ENCODE data around the gene GRK5. TPM values are rescaled to one million over a fixed set of nuclear protein-coding genes. Genes with fewer than 3 reads are reported as not detected.
"Not testable (repeated sequence)": the region's sequence is repeated elsewhere in the genome, so short reads cannot be mapped to it uniquely, and the experiment has no call there.

The GRK5 gene
- total RNA-seq, 6 experiments from 2014 or later: 9.7 to 16.8 (median 15.9) TPM

DNA sequence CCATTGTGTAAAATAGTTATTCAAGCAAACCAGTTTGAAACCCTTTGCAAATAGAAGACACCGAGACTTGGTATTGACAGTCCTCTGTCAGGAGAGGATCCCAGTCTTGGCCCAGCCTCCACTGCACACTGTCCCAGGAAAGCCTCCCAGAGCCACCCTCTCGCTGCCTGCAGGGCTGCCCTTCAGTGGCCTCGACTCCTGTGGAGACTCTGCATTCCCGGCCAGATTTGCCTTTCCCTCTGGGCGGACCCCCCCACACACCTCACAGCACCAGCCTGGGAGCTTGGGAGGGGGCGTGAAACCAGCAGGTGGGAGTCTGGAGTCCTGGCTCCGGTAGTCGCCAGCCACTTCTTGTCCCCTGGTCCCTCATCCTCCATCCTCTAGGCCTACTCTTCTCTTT lies 48.7 kb downstream of the GRK5 start:
- Mint-ChIP-seq H3K9me3 (no peaks in the 10 kb centered on the region), H3K36me3 (ENCODE audit: low read depth) (no peaks in the 10 kb centered on the region), H3K27me3 (ENCODE audit: insufficient read depth) (no peaks in the 10 kb centered on the region; the same call in 1 of the 2 replicates), H3K27ac (no peak overlapping the region), H3K4me1 (ENCODE audit: low read depth) (peaks cover 46% of the 10 kb centered on the region), H3K4me3 (no peak overlapping the region)
- no peak for DNase-seq
- TF ChIP-seq, protein P1, sequence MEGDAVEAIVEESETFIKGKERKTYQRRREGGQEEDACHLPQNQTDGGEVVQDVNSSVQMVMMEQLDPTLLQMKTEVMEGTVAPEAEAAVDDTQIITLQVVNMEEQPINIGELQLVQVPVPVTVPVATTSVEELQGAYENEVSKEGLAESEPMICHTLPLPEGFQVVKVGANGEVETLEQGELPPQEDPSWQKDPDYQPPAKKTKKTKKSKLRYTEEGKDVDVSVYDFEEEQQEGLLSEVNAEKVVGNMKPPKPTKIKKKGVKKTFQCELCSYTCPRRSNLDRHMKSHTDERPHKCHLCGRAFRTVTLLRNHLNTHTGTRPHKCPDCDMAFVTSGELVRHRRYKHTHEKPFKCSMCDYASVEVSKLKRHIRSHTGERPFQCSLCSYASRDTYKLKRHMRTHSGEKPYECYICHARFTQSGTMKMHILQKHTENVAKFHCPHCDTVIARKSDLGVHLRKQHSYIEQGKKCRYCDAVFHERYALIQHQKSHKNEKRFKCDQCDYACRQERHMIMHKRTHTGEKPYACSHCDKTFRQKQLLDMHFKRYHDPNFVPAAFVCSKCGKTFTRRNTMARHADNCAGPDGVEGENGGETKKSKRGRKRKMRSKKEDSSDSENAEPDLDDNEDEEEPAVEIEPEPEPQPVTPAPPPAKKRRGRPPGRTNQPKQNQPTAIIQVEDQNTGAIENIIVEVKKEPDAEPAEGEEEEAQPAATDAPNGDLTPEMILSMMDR (IDR thresholded peaks at IDR 0.05): no peak

DNA sequence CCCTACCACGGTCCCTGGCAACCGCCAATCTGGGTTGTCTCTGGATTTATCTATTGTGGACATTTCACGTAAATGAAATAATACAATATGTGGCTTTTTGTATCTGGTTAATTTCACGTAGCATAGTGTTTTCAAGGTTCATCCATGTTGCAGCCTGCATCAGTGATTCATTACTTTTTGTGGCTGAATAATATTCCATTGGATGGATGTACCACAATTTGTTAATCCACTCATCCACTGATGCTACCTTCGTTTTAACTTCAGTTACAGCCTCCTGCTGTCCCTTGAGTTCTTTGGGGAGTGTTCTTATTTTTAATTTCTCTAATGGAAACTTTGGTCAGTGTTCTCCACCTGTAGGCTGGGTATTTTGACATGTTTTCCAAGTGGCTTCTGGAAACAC lies 49.5 kb downstream of the GRK5 start:
- H3K27ac Mint-ChIP-seq: no peak overlapping the region
- DNase-seq: no peak
- no peak overlapping the region for H3K4me3 Mint-ChIP-seq
- 0 out of 2 replicates have a peak, but pooled peaks cover under 1% of the 10 kb centered on the region for H3K36me3 Mint-ChIP-seq (ENCODE audit: low read depth)
- no peaks in the 10 kb centered on the region for H3K9me3 Mint-ChIP-seq
- peaks cover 37% of the 10 kb centered on the region for H3K4me1 Mint-ChIP-seq (ENCODE audit: low read depth)
- H3K27me3 Mint-ChIP-seq (ENCODE audit: insufficient read depth): no peaks in the 10 kb centered on the region; the same call in 1 of the 2 replicates
- TF ChIP-seq, protein P1 (IDR thresholded peaks at IDR 0.05): no peak

DNA sequence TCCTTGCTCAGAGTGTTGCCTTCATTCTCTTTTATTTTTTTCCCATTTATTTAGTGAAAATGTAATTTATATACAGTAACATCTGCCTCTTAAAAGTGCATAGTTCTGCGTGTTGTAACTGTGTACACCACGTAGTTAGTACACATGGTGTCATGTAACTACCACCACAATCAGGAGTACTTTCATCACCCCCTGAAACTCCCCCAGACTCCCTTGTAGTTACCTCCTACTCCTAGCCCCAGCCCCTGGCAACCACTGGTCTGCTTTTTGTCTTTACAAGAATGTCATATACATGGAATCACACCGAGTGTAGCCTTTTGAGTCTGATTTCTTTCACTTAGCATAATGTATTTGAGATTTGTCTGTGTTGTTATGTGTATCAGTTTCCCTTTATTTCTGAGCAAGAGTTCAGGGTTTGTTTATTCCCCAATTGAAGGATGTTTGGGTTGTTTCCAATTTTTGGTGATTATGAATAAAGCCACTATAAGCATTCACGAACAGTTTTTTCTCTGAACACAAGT lies 50.6 kb downstream of the GRK5 start:
- Mint-ChIP-seq H3K36me3 (ENCODE audit: low read depth) (0 out of 2 replicates have a peak, but pooled peaks cover 3% of the 10 kb centered on the region), H3K27me3 (ENCODE audit: insufficient read depth) (no peaks in the 10 kb centered on the region; the same call in 1 of the 2 replicates), H3K4me3 (no peak overlapping the region), H3K4me1 (ENCODE audit: low read depth) (peaks cover 27% of the 10 kb centered on the region), H3K9me3 (no peaks in the 10 kb centered on the region), H3K27ac (no peak overlapping the region)
- DNase-seq: no peak
- TF ChIP-seq, protein P1 (IDR thresholded peaks at IDR 0.05): no peak

DNA sequence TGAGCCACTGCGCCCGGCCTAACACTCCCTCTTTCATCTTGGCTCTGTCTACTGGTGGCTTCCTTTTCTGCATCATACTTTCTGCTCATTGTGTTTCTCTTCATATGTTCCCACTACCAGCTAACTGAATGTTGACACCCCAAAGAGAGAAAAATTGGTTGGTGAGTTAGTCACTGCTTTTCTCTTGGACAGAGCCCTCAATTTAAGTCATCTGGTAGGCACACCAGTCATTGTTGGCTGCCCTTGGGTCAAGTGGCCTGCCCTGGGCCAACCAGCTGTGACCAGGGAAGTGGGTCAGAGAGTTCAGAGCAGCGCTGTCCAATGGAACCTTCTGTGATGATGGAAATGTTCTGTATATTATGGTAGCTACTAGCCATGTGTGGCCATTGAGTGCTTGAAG lies 52.0 kb downstream of the GRK5 start:
- no peak for DNase-seq

DNA sequence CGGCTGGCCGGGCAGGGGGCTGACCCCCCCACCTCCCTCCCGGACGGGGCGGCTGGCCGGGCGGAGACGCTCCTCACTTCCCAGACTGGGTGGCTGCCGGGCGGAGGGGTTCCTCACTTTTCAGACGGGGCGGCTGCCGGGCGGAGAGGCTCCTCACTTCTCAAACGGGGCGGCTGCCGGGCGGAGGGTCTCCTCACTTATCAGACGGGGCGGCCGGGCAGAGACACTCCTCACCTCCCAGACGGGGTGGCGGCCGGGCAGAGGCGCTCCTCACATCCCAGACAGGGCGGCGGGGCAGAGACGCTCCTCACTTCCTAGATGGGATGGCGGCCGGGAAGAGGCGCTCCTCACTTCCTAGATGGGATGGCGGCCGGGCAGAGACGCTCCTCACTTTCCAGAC lies 53.6 kb downstream of the GRK5 start:
- not testable (repeated sequence) for H3K4me3 Mint-ChIP-seq; H3K27ac Mint-ChIP-seq; H3K9me3 Mint-ChIP-seq; H3K27me3 Mint-ChIP-seq (ENCODE audit: insufficient read depth); H3K4me1 Mint-ChIP-seq (ENCODE audit: low read depth); H3K36me3 Mint-ChIP-seq (ENCODE audit: low read depth); DNase-seq

More for the DNA sequence above, 52.0 kb downstream of the GRK5 start:
- Mint-ChIP-seq H3K27me3 (ENCODE audit: insufficient read depth) (no peaks in the 10 kb centered on the region; the same call in 1 of the 2 replicates), H3K4me3 (no peak overlapping the region), H3K4me1 (ENCODE audit: low read depth) (peaks cover 16% of the 10 kb centered on the region), H3K27ac (no peak overlapping the region), H3K36me3 (ENCODE audit: low read depth) (0 out of 2 replicates have a peak, but pooled peaks cover 3% of the 10 kb centered on the region), H3K9me3 (no peaks in the 10 kb centered on the region)
- TF ChIP-seq, protein P1 (IDR thresholded peaks at IDR 0.05): no peak

DNA sequence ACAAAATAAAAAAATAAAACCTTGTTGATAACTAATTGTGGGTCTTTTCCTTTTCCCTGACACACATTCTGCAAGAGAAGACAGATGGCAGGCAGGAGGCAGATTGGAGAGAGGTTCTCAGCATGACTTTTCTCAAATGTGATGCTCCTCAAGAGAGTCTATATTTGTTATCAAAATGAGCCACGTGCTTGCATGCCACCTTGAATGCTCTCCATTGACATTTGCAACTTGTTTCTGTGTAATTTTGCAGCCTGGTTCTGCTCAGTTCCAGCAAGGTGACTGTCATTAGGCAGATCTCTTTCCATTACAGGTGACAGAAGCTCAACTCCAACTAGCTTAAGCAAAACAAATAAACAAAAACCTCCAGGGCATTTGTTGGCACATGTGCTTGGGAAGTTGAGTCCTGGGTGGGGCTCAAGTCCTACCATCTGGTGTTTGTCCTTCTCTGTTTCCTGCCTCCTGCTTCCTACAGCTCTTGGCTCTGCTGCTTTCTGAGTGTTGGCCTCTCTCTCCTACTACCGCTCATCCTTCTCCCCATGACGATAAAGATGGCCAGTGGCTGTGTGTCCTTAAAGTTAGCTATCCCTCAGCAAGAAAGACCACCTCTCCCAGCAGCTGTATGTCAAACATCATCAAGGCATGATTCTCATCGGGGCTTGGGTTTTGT lies 56.7 kb downstream of the GRK5 start:
- Mint-ChIP-seq H3K36me3 (ENCODE audit: low read depth) (0 out of 2 replicates have a peak, but pooled peaks cover 3% of the 10 kb centered on the region), H3K27ac (no peak overlapping the region), H3K27me3 (ENCODE audit: insufficient read depth) (no peaks in the 10 kb centered on the region), H3K9me3 (no peaks in the 10 kb centered on the region), H3K4me3 (no peak overlapping the region), H3K4me1 (ENCODE audit: low read depth) (peaks cover 7% of the 10 kb centered on the region)
- no peak for DNase-seq
- TF ChIP-seq, protein P1 (IDR thresholded peaks at IDR 0.05): no peak
